Stimulated activated CD4-positive, alpha-beta T cell treated with anti-CD3 and anti-CD28 coated beads, Interleukin-15, amount 100 ng/mL, for 1 hour (primary cell): ENCODE measurements around the gene NAAA.
A peak's percentile ranks its signal among the peaks of the same experiment; 100 is the strongest.
"Not testable (repeated sequence)": the region's sequence is repeated elsewhere in the genome, so short reads cannot be mapped to it uniquely, and the experiment has no call there.

Experiments
- DNase-seq, 2 donors: peaks; one replicate each; pipeline ENCODE4 v3.0.0-alpha.2; 2020; ENCODE audit warnings: low read depth in 1 of 2, low spot score in 1 of 2

The NAAA gene

GRCh38 chr4:75940692-75941253 is at the start of gene NAAA:
Gene NAAA, minus strand, starts transcription at chr4:75941013. Its CDS starts 64 bp downstream, at chr4:75940949.
- DNase-seq, result peak; percentile 52 to 68

- no peak for DNase-seq
These were observed 49.2 kb upstream of the NAAA start for GRCh38 chr4:75989846-75990528.

- no peak for DNase-seq
These were observed 44.3 kb upstream of the NAAA start for GRCh38 chr4:75985116-75985515.

GRCh38 chr4:75980576-75980975 is 39.8 kb upstream of the NAAA start:
- DNase-seq, result no peak

- DNase-seq, result no peak
These were observed 35.4 kb upstream of the NAAA start for GRCh38 chr4:75976177-75976576.

GRCh38 chr4:75973766-75974165 is 33.0 kb upstream of the NAAA start:
- DNase-seq, result no peak

- DNase-seq, result no peak
These were observed 27.3 kb upstream of the NAAA start for GRCh38 chr4:75968084-75968483.

- no peak for DNase-seq
These were observed 22.7 kb upstream of the NAAA start for GRCh38 chr4:75963558-75963957.

GRCh38 chr4:75962072-75962471 is 21.3 kb upstream of the NAAA start:
- DNase-seq, result not testable (repeated sequence)

GRCh38 chr4:75958546-75958945 is 17.7 kb upstream of the NAAA start:
- DNase-seq, result not testable (repeated sequence)

- not testable (repeated sequence) for DNase-seq
These were observed 14.0 kb upstream of the NAAA start for GRCh38 chr4:75954811-75955210.

- no peak for DNase-seq
These were observed 12.7 kb upstream of the NAAA start for GRCh38 chr4:75953509-75953908.

- DNase-seq, result no peak
These were observed 9.5 kb upstream of the NAAA start for GRCh38 chr4:75950213-75950815.

- no peak for DNase-seq
These were observed 8.1 kb upstream of the NAAA start for GRCh38 chr4:75948822-75949444.

GRCh38 chr4:75939890-75940691 is 722 bp downstream of the NAAA start:
- DNase-seq, result peak; percentile 48 to 63

- no peak for DNase-seq
These were observed 5.2 kb downstream of the NAAA start for GRCh38 chr4:75935628-75936027.

- DNase-seq, result no peak
These were observed 10.7 kb downstream of the NAAA start for GRCh38 chr4:75930152-75930551.

- not testable (repeated sequence) for DNase-seq
These were observed 15.9 kb downstream of the NAAA start for GRCh38 chr4:75924916-75925315.

GRCh38 chr4:75924309-75924827 is 16.4 kb downstream of the NAAA start:
- no peak for DNase-seq

- no peak for DNase-seq
These were observed 18.2 kb downstream of the NAAA start for GRCh38 chr4:75922588-75922987.

- no peak for DNase-seq
These were observed 18.9 kb downstream of the NAAA start for GRCh38 chr4:75921910-75922309.
